ENCODE results near the gene DNER. TPM values are rescaled to one million over a fixed set of nuclear protein-coding genes. Genes with fewer than 3 reads are reported as not detected.

Gene DNER
- total and polyA plus RNA-seq, 2 experiments from 2014 or later: 4.7 to 8.8 TPM

DNA sequence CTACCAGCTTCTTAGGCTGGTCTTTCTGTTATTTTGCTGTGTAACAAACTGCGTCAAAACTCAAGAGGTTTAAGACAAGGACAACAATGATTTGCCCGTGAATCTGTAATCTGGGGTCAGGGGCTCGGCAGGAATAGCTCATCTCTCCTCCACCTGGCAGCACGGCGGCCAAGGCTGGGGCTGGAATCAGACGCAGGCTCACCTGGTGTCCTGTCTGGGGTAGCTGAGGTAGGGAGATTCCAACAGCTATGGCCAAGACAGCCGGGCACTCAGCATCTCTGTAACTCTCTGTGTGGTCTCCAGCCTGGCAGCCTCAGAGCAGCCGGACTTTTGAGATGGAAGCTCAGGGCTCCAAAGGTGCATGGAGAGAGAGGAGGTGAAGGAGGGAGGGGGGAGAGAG lies 42.3 kb downstream of the DNER start:
- no peak for DNase-seq (ENCODE audit: low spot score)
- H3K79me2 ChIP-seq (replicated peaks; ENCODE audit: insufficient read depth): no peaks in the 10 kb centered on the region
- Mint-ChIP-seq H3K27ac (no peak overlapping the region), H3K4me1 (no peaks in the 10 kb centered on the region), H3K9me3 (no peaks in the 10 kb centered on the region), H3K36me3 (ENCODE audit: low read depth) (no peaks in the 10 kb centered on the region), H3K27me3 (ENCODE audit: insufficient read depth, low read depth, poor library complexity) (peaks cover 1% of the 10 kb centered on the region), H3K4me3 (no peak overlapping the region)
- H3F3A ChIP-seq (replicated peaks; ENCODE audit: low read depth): no peaks in the 10 kb centered on the region
- TF ChIP-seq NANOG (IDR thresholded peaks at IDR 0.05; ENCODE audit: borderline replicate concordance) (no peak), ZNF331 (CRISPR knock-in tag; IDR thresholded peaks at IDR 0.05; ENCODE audit: low read depth) (no peak), EZH2 (IDR thresholded peaks at IDR 0.05; ENCODE audit: low read depth, unreplicated experiment) (no peak), JUNB (IDR thresholded peaks at IDR 0.05; ENCODE audit: unreplicated experiment) (no peak), STAT1 (IDR thresholded peaks at IDR 0.05; ENCODE audit: unreplicated experiment) (no peak), CREB1 (CRISPR knock-in tag; IDR thresholded peaks at IDR 0.05; ENCODE audit: low read depth) (no peak), POLR2AphosphoS5 (IDR thresholded peaks at IDR 0.05; ENCODE audit: low read depth) (no peak), EZH2phosphoT487 (IDR thresholded peaks at IDR 0.05; ENCODE audit: unreplicated experiment) (no peak), ZNF114 (CRISPR knock-in tag; IDR thresholded peaks at IDR 0.05) (no peak)
- TF ChIP-seq, protein P1, sequence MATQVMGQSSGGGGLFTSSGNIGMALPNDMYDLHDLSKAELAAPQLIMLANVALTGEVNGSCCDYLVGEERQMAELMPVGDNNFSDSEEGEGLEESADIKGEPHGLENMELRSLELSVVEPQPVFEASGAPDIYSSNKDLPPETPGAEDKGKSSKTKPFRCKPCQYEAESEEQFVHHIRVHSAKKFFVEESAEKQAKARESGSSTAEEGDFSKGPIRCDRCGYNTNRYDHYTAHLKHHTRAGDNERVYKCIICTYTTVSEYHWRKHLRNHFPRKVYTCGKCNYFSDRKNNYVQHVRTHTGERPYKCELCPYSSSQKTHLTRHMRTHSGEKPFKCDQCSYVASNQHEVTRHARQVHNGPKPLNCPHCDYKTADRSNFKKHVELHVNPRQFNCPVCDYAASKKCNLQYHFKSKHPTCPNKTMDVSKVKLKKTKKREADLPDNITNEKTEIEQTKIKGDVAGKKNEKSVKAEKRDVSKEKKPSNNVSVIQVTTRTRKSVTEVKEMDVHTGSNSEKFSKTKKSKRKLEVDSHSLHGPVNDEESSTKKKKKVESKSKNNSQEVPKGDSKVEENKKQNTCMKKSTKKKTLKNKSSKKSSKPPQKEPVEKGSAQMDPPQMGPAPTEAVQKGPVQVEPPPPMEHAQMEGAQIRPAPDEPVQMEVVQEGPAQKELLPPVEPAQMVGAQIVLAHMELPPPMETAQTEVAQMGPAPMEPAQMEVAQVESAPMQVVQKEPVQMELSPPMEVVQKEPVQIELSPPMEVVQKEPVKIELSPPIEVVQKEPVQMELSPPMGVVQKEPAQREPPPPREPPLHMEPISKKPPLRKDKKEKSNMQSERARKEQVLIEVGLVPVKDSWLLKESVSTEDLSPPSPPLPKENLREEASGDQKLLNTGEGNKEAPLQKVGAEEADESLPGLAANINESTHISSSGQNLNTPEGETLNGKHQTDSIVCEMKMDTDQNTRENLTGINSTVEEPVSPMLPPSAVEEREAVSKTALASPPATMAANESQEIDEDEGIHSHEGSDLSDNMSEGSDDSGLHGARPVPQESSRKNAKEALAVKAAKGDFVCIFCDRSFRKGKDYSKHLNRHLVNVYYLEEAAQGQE (IDR thresholded peaks at IDR 0.05; ENCODE audit: unreplicated experiment): no peak
- TF ChIP-seq, protein P2, sequence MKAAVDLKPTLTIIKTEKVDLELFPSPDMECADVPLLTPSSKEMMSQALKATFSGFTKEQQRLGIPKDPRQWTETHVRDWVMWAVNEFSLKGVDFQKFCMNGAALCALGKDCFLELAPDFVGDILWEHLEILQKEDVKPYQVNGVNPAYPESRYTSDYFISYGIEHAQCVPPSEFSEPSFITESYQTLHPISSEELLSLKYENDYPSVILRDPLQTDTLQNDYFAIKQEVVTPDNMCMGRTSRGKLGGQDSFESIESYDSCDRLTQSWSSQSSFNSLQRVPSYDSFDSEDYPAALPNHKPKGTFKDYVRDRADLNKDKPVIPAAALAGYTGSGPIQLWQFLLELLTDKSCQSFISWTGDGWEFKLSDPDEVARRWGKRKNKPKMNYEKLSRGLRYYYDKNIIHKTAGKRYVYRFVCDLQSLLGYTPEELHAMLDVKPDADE (IDR thresholded peaks at IDR 0.05): no peak
- TF ChIP-seq, protein P3, sequence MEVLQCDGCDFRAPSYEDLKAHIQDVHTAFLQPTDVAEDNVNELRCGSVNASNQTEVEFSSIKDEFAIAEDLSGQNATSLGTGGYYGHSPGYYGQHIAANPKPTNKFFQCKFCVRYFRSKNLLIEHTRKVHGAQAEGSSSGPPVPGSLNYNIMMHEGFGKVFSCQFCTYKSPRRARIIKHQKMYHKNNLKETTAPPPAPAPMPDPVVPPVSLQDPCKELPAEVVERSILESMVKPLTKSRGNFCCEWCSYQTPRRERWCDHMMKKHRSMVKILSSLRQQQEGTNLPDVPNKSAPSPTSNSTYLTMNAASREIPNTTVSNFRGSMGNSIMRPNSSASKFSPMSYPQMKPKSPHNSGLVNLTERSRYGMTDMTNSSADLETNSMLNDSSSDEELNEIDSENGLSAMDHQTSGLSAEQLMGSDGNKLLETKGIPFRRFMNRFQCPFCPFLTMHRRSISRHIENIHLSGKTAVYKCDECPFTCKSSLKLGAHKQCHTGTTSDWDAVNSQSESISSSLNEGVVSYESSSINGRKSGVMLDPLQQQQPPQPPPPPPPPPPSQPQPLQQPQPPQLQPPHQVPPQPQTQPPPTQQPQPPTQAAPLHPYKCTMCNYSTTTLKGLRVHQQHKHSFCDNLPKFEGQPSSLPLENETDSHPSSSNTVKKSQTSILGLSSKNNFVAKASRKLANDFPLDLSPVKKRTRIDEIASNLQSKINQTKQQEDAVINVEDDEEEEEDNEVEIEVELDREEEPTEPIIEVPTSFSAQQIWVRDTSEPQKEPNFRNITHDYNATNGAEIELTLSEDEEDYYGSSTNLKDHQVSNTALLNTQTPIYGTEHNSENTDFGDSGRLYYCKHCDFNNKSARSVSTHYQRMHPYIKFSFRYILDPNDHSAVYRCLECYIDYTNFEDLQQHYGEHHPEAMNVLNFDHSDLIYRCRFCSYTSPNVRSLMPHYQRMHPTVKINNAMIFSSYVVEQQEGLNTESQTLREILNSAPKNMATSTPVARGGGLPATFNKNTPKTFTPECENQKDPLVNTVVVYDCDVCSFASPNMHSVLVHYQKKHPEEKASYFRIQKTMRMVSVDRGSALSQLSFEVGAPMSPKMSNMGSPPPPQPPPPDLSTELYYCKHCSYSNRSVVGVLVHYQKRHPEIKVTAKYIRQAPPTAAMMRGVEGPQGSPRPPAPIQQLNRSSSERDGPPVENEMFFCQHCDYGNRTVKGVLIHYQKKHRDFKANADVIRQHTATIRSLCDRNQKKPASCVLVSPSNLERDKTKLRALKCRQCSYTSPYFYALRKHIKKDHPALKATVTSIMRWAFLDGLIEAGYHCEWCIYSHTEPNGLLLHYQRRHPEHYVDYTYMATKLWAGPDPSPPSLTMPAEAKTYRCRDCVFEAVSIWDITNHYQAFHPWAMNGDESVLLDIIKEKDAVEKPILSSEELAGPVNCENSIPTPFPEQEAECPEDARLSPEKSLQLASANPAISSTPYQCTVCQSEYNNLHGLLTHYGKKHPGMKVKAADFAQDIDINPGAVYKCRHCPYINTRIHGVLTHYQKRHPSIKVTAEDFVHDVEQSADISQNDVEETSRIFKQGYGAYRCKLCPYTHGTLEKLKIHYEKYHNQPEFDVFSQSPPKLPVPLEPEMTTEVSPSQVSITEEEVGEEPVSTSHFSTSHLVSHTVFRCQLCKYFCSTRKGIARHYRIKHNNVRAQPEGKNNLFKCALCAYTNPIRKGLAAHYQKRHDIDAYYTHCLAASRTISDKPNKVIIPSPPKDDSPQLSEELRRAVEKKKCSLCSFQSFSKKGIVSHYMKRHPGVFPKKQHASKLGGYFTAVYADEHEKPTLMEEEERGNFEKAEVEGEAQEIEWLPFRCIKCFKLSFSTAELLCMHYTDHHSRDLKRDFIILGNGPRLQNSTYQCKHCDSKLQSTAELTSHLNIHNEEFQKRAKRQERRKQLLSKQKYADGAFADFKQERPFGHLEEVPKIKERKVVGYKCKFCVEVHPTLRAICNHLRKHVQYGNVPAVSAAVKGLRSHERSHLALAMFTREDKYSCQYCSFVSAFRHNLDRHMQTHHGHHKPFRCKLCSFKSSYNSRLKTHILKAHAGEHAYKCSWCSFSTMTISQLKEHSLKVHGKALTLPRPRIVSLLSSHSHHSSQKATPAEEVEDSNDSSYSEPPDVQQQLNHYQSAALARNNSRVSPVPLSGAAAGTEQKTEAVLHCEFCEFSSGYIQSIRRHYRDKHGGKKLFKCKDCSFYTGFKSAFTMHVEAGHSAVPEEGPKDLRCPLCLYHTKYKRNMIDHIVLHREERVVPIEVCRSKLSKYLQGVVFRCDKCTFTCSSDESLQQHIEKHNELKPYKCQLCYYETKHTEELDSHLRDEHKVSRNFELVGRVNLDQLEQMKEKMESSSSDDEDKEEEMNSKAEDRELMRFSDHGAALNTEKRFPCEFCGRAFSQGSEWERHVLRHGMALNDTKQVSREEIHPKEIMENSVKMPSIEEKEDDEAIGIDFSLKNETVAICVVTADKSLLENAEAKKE (CRISPR knock-in tag; IDR thresholded peaks at IDR 0.05): no peak
- TF ChIP-seq, protein P4, sequence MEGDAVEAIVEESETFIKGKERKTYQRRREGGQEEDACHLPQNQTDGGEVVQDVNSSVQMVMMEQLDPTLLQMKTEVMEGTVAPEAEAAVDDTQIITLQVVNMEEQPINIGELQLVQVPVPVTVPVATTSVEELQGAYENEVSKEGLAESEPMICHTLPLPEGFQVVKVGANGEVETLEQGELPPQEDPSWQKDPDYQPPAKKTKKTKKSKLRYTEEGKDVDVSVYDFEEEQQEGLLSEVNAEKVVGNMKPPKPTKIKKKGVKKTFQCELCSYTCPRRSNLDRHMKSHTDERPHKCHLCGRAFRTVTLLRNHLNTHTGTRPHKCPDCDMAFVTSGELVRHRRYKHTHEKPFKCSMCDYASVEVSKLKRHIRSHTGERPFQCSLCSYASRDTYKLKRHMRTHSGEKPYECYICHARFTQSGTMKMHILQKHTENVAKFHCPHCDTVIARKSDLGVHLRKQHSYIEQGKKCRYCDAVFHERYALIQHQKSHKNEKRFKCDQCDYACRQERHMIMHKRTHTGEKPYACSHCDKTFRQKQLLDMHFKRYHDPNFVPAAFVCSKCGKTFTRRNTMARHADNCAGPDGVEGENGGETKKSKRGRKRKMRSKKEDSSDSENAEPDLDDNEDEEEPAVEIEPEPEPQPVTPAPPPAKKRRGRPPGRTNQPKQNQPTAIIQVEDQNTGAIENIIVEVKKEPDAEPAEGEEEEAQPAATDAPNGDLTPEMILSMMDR (conservative IDR thresholded peaks at IDR 0.05; ENCODE audit: low read depth in 2 of 2): no peak
- H3K9me2 ChIP-seq (ENCODE audit: insufficient read depth): peaks cover 3% of the 10 kb centered on the region; the same call in 1 of the 2 replicates
- no peak overlapping the region for H3K4me2 ChIP-seq
- ATAC-seq: no peak; the same call in 2 of the 3 replicates
- H3K36me3 ChIP-seq (ENCODE audit: insufficient read depth): no peaks in the 10 kb centered on the region
- no peaks in the 10 kb centered on the region for H3K27me3 ChIP-seq (ENCODE audit: insufficient read depth)
- H3K4me1 ChIP-seq (ENCODE audit: insufficient read depth): no peaks in the 10 kb centered on the region
- H2AFZ ChIP-seq: no peak overlapping the region
- no peak overlapping the region for H3K4me3 ChIP-seq
- H4K20me1 ChIP-seq (replicated peaks; ENCODE audit: insufficient read depth): no peaks in the 10 kb centered on the region
- no peak overlapping the region for H3K27ac ChIP-seq (ENCODE audit: low read depth)

Data from GM23338 (cell line).